ENCODE results near the gene ADAMTS8.

The ADAMTS8 gene

GRCh38 chr11:130416530-130416882, 11.9 kb downstream of the ADAMTS8 start:
- peaks cover 3% of the 10 kb centered on the region for H3K4me1 ChIP-seq (ENCODE audit: insufficient read depth, insufficient read length)
- H3K9me3 ChIP-seq (ENCODE audit: insufficient read depth, low read length): no peaks in the 10 kb centered on the region
- H3K36me3 ChIP-seq (ENCODE audit: insufficient read depth, insufficient read length, low read length): no peaks in the 10 kb centered on the region
- TF ChIP-seq YY1 (IDR thresholded peaks at IDR 0.05; ENCODE audit: insufficient read depth, insufficient read length) (no peak), ZNF274 (IDR thresholded peaks at IDR 0.05; ENCODE audit: low read depth, low read length) (no peak), SUZ12 (IDR thresholded peaks at IDR 0.05; ENCODE audit: extremely low read depth, insufficient read depth, insufficient read length) (no peak)
- no peaks in the 10 kb centered on the region for H3K27me3 ChIP-seq (ENCODE audit: insufficient read depth, insufficient read length)
- H3K4me3 ChIP-seq (ENCODE audit: insufficient read length, low read depth): no peak overlapping the region
- no peak for DNase-seq (ENCODE audit: low read depth, low spot score)
- H3K9ac ChIP-seq (ENCODE audit: insufficient read length, low read depth): no peak overlapping the region

- no peaks in the 10 kb centered on the region for H3K9me3 ChIP-seq (ENCODE audit: insufficient read depth, low read length)
- no peak for DNase-seq (ENCODE audit: low read depth, low spot score)
- TF ChIP-seq ZNF274 (IDR thresholded peaks at IDR 0.05; ENCODE audit: low read depth, low read length) (no peak), YY1 (IDR thresholded peaks at IDR 0.05; ENCODE audit: insufficient read depth, insufficient read length) (no peak), SUZ12 (IDR thresholded peaks at IDR 0.05; ENCODE audit: extremely low read depth, insufficient read depth, insufficient read length) (no peak)
- H3K36me3 ChIP-seq (ENCODE audit: insufficient read depth, insufficient read length, low read length): no peaks in the 10 kb centered on the region
- no peak overlapping the region for H3K4me3 ChIP-seq (ENCODE audit: insufficient read length, low read depth)
- no peaks in the 10 kb centered on the region for H3K27me3 ChIP-seq (ENCODE audit: insufficient read depth, insufficient read length)
- H3K9ac ChIP-seq (ENCODE audit: insufficient read length, low read depth): no peak overlapping the region
- peaks cover 3% of the 10 kb centered on the region for H3K4me1 ChIP-seq (ENCODE audit: insufficient read depth, insufficient read length)
Measured at GRCh38 chr11:130415731-130416529, 12.5 kb downstream of the ADAMTS8 start.

- no peaks in the 10 kb centered on the region for H3K9me3 ChIP-seq (ENCODE audit: insufficient read depth, low read length)
- no peak for DNase-seq (ENCODE audit: low read depth, low spot score)
- H3K4me3 ChIP-seq (ENCODE audit: insufficient read length, low read depth): no peak overlapping the region
- H3K4me1 ChIP-seq (ENCODE audit: insufficient read depth, insufficient read length): peaks cover 8% of the 10 kb centered on the region
- H3K36me3 ChIP-seq (ENCODE audit: insufficient read depth, insufficient read length, low read length): no peaks in the 10 kb centered on the region
- TF ChIP-seq YY1 (IDR thresholded peaks at IDR 0.05; ENCODE audit: insufficient read depth, insufficient read length): no peak
- no peak for TF ChIP-seq ZNF274 (IDR thresholded peaks at IDR 0.05; ENCODE audit: low read depth, low read length)
- TF ChIP-seq SUZ12 (IDR thresholded peaks at IDR 0.05; ENCODE audit: extremely low read depth, insufficient read depth, insufficient read length): no peak
- H3K9ac ChIP-seq (ENCODE audit: insufficient read length, low read depth): no peak overlapping the region
- peaks cover 3% of the 10 kb centered on the region for H3K27me3 ChIP-seq (ENCODE audit: insufficient read depth, insufficient read length)
Measured at GRCh38 chr11:130414107-130415080, 14.0 kb downstream of the ADAMTS8 start.

GRCh38 chr11:130413405-130414106, 14.9 kb downstream of the ADAMTS8 start:
- H3K9me3 ChIP-seq (ENCODE audit: insufficient read depth, low read length): no peaks in the 10 kb centered on the region
- no peak overlapping the region for H3K9ac ChIP-seq (ENCODE audit: insufficient read length, low read depth)
- H3K4me3 ChIP-seq (ENCODE audit: insufficient read length, low read depth): no peak overlapping the region
- peaks cover 8% of the 10 kb centered on the region for H3K27me3 ChIP-seq (ENCODE audit: insufficient read depth, insufficient read length)
- DNase-seq (ENCODE audit: low read depth, low spot score): no peak
- no peaks in the 10 kb centered on the region for H3K36me3 ChIP-seq (ENCODE audit: insufficient read depth, insufficient read length, low read length)
- peaks cover 11% of the 10 kb centered on the region for H3K4me1 ChIP-seq (ENCODE audit: insufficient read depth, insufficient read length)
- no peak for TF ChIP-seq ZNF274 (IDR thresholded peaks at IDR 0.05; ENCODE audit: low read depth, low read length)
- TF ChIP-seq YY1 (IDR thresholded peaks at IDR 0.05; ENCODE audit: insufficient read depth, insufficient read length): no peak
- TF ChIP-seq SUZ12 (IDR thresholded peaks at IDR 0.05; ENCODE audit: extremely low read depth, insufficient read depth, insufficient read length): no peak

- no peak for TF ChIP-seq YY1 (IDR thresholded peaks at IDR 0.05; ENCODE audit: insufficient read depth, insufficient read length)
- TF ChIP-seq SUZ12 (IDR thresholded peaks at IDR 0.05; ENCODE audit: extremely low read depth, insufficient read depth, insufficient read length): no peak
- TF ChIP-seq ZNF274 (IDR thresholded peaks at IDR 0.05; ENCODE audit: low read depth, low read length): no peak
- peaks cover 8% of the 10 kb centered on the region for H3K27me3 ChIP-seq (ENCODE audit: insufficient read depth, insufficient read length)
Measured at GRCh38 chr11:130411223-130411622, 17.2 kb downstream of the ADAMTS8 start.

GRCh38 chr11:130409594-130410388, 18.6 kb downstream of the ADAMTS8 start:
- no peaks in the 10 kb centered on the region for H3K9me3 ChIP-seq (ENCODE audit: insufficient read depth, low read length)
- H3K36me3 ChIP-seq (ENCODE audit: insufficient read depth, insufficient read length, low read length): no peaks in the 10 kb centered on the region
- no peak for DNase-seq (ENCODE audit: low read depth, low spot score)
- no peak for TF ChIP-seq SUZ12 (IDR thresholded peaks at IDR 0.05; ENCODE audit: extremely low read depth, insufficient read depth, insufficient read length)
- TF ChIP-seq YY1 (IDR thresholded peaks at IDR 0.05; ENCODE audit: insufficient read depth, insufficient read length): no peak
- TF ChIP-seq ZNF274 (IDR thresholded peaks at IDR 0.05; ENCODE audit: low read depth, low read length): no peak
- H3K9ac ChIP-seq (ENCODE audit: insufficient read length, low read depth): no peak overlapping the region
- no peak overlapping the region for H3K4me3 ChIP-seq (ENCODE audit: insufficient read length, low read depth)
- H3K4me1 ChIP-seq (ENCODE audit: insufficient read depth, insufficient read length): peaks cover 8% of the 10 kb centered on the region
- H3K27me3 ChIP-seq (ENCODE audit: insufficient read depth, insufficient read length): peaks cover 8% of the 10 kb centered on the region

More at GRCh38 chr11:130411223-130411622, 17.2 kb downstream of the ADAMTS8 start:
- Histone ChIP-seq H3K9ac (ENCODE audit: insufficient read length, low read depth) (no peak overlapping the region), H3K9me3 (ENCODE audit: insufficient read depth, low read length) (no peaks in the 10 kb centered on the region), H3K36me3 (ENCODE audit: insufficient read depth, insufficient read length, low read length) (no peaks in the 10 kb centered on the region), H3K4me1 (ENCODE audit: insufficient read depth, insufficient read length) (peaks cover 10% of the 10 kb centered on the region), H3K4me3 (ENCODE audit: insufficient read length, low read depth) (no peak overlapping the region)
- no peak for DNase-seq (ENCODE audit: low read depth, low spot score)
